Measurements from ENCODE around the gene KRTAP20-2. TPM values are rescaled to one million over a fixed set of nuclear protein-coding genes. Genes with fewer than 3 reads are reported as not detected.

Gene KRTAP20-2
- total and polyA plus RNA-seq, 2 donors from 2014 or later = not detected

GRCh38 chr21:30625449-30626165 lies 9.4 kb upstream of the KRTAP20-2 start:
- no peak overlapping the region for H3K4me3 ChIP-seq (ENCODE audit: low read length in 3 of 3)
- no peaks in the 10 kb centered on the region for H3K27me3 ChIP-seq (ENCODE audit: control insufficient read depth, insufficient read depth, low read length)
- H3K9ac ChIP-seq (ENCODE audit: low read length in 3 of 3) = no peak overlapping the region
- H3K27ac ChIP-seq (ENCODE audit: low read depth in 2 of 2, low read length in 2 of 2) = no peak overlapping the region
- FAIRE-seq (no peak), DNase-seq (no peak)
- TF ChIP-seq CTCF (IDR thresholded peaks at IDR 0.05; ENCODE audit: borderline replicate concordance, extremely low read depth, insufficient read depth) = no peak
- no peaks in the 10 kb centered on the region for H3K36me3 ChIP-seq (ENCODE audit: control insufficient read depth in 2 of 3, insufficient read depth in 3 of 3, low read length in 3 of 3)
- H3K4me1 ChIP-seq (ENCODE audit: control insufficient read depth in 2 of 3, insufficient read depth in 2 of 3, low read depth in 1 of 3, low read length in 3 of 3) = no peaks in the 10 kb centered on the region
- intact Hi-C loops (cut with DNase I) = no loop called here
- H3K9me3 ChIP-seq (ENCODE audit: control insufficient read depth in 2 of 3, insufficient read depth in 1 of 3, low read length in 3 of 3) = no peaks in the 10 kb centered on the region

GRCh38 chr21:30628109-30628508 lies 6.9 kb upstream of the KRTAP20-2 start:
- no peak overlapping the region for H3K4me3 ChIP-seq (ENCODE audit: low read length in 3 of 3)
- FAIRE-seq (no peak), DNase-seq (no peak)
- no peaks in the 10 kb centered on the region for H3K36me3 ChIP-seq (ENCODE audit: control insufficient read depth in 2 of 3, insufficient read depth in 3 of 3, low read length in 3 of 3)
- H3K27me3 ChIP-seq (ENCODE audit: control insufficient read depth, insufficient read depth, low read length) = no peaks in the 10 kb centered on the region
- H3K9me3 ChIP-seq (ENCODE audit: control insufficient read depth in 2 of 3, insufficient read depth in 1 of 3, low read length in 3 of 3) = no peaks in the 10 kb centered on the region
- H3K27ac ChIP-seq (ENCODE audit: low read depth in 2 of 2, low read length in 2 of 2) = no peak overlapping the region
- no peak overlapping the region for H3K9ac ChIP-seq (ENCODE audit: low read length in 3 of 3)
- intact Hi-C loops (cut with DNase I) = no loop called here
- no peak for TF ChIP-seq CTCF (IDR thresholded peaks at IDR 0.05; ENCODE audit: borderline replicate concordance, extremely low read depth, insufficient read depth)
- H3K4me1 ChIP-seq (ENCODE audit: control insufficient read depth in 2 of 3, insufficient read depth in 2 of 3, low read depth in 1 of 3, low read length in 3 of 3) = no peaks in the 10 kb centered on the region

GRCh38 chr21:30629200-30629599 lies 5.8 kb upstream of the KRTAP20-2 start:
- no peaks in the 10 kb centered on the region for H3K36me3 ChIP-seq (ENCODE audit: control insufficient read depth in 2 of 3, insufficient read depth in 3 of 3, low read length in 3 of 3)
- H3K4me1 ChIP-seq (ENCODE audit: control insufficient read depth in 2 of 3, insufficient read depth in 2 of 3, low read depth in 1 of 3, low read length in 3 of 3) = no peaks in the 10 kb centered on the region
- no peak overlapping the region for H3K4me3 ChIP-seq (ENCODE audit: low read length in 3 of 3)
- H3K27ac ChIP-seq (ENCODE audit: low read depth in 2 of 2, low read length in 2 of 2) = no peak overlapping the region
- no peaks in the 10 kb centered on the region for H3K9me3 ChIP-seq (ENCODE audit: control insufficient read depth in 2 of 3, insufficient read depth in 1 of 3, low read length in 3 of 3)
- intact Hi-C loops (cut with DNase I) = no loop called here
- FAIRE-seq (no peak), DNase-seq (no peak)
- TF ChIP-seq CTCF (IDR thresholded peaks at IDR 0.05; ENCODE audit: borderline replicate concordance, extremely low read depth, insufficient read depth) = no peak
- no peak overlapping the region for H3K9ac ChIP-seq (ENCODE audit: low read length in 3 of 3)
- H3K27me3 ChIP-seq (ENCODE audit: control insufficient read depth, insufficient read depth, low read length) = no peaks in the 10 kb centered on the region

- no peak overlapping the region for H3K27ac ChIP-seq (ENCODE audit: low read depth in 2 of 2, low read length in 2 of 2)
- no peak for TF ChIP-seq CTCF (IDR thresholded peaks at IDR 0.05; ENCODE audit: borderline replicate concordance, extremely low read depth, insufficient read depth)
- no peak overlapping the region for H3K9ac ChIP-seq (ENCODE audit: low read length in 3 of 3)
- no peaks in the 10 kb centered on the region for H3K9me3 ChIP-seq (ENCODE audit: control insufficient read depth in 2 of 3, insufficient read depth in 1 of 3, low read length in 3 of 3)
- H3K36me3 ChIP-seq (ENCODE audit: control insufficient read depth in 2 of 3, insufficient read depth in 3 of 3, low read length in 3 of 3) = no peaks in the 10 kb centered on the region
- intact Hi-C loops (cut with DNase I) = no loop called here
- no peaks in the 10 kb centered on the region for H3K27me3 ChIP-seq (ENCODE audit: control insufficient read depth, insufficient read depth, low read length)
- no peak for DNase-seq
- FAIRE-seq = no peak
- no peaks in the 10 kb centered on the region for H3K4me1 ChIP-seq (ENCODE audit: control insufficient read depth in 2 of 3, insufficient read depth in 2 of 3, low read depth in 1 of 3, low read length in 3 of 3)
- no peak overlapping the region for H3K4me3 ChIP-seq (ENCODE audit: low read length in 3 of 3)
These were observed 3.7 kb downstream of the KRTAP20-2 start for GRCh38 chr21:30638686-30639085.
